GM19438 (cell line): ENCODE results near the gene NOX5.

ENCODE experiments used
- ATAC-seq: cut with Tn5 transposase; IDR thresholded peaks from one replicate; pipeline ENCODE4 v1.9.1; 2021; ENCODE audit warnings: low read depth; ENCODE audit not compliant: unreplicated experiment

NOX5 gene

DNA sequence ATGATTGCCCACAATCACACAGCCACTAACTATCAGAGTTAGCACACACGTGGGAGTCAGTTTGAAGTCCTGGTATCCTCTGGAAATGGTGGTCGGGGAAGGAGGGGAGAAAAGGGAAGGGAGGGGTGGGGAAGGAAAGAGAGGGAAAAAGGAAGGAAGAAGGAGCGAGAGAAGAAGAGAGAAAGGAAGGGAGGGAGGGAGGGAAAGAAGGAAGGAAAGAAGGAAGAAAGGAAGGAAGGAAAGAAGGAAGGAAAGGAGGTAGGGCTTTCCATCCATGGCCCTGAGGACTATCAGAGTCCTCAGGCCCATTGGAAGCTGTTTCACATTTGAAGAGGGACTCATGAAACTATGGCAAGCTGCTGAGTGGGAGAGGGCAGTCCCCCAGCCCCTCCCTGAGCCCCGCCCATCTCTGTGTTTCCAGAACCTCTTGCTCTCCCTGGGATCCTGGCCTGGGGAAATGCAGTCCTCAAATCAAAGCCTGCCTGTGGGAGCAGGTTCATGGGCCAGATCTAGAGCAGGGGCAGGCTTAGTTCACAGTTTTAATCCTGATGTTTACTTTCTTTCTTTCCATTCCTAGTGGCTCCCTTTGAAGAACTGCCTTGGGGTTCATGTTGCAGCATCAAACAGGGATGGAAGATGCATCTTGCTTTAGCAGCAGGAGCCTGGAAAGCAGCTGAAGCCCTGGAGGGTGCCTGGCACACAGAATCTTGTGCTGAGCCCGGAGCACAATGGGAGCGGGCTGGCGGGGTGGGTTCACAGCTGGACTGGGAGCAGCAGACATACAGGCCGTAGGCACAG, 79.8 kb downstream of the NOX5 start:
- ATAC-seq, result no peak

DNA sequence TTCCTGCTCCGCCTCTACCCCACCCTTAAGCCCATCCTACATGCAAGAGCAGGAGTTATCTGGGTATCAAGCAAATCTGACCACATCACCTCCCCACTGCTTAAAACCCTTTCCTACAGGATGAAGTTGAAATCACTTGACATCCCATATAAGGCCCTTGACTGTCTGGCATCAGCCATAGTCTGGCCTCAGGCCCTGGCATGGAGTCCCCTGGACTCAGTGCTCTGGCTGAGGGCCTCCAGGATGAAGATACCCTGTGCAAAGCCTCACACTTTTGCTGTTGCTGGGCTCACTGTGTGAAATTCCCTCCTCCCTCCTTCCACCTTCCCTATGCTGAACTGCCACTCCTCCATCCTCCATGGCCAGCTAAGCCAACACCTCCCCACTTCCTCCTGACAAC, 80.8 kb downstream of the NOX5 start:
- ATAC-seq, result no peak

DNA sequence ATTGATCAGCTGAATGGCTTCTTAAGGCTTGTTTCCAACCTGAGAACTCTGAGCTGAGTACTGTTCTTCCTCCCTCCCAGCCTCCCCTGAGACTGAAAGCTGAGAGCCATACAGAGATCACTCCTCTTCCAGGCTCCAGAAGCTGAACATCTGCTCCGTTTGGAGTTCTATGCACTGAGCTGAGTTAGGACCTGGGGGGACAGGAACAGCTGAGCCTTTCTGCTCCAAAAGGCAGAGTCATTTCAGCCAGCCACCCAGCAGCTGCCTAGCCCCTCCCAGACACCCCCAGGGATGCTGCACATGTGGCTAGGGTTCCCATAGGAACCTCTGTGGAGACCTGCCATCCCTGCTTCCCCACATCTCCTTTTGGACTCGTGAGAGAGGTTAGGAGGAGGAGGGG, 81.7 kb downstream of the NOX5 start:
- ATAC-seq, result no peak

DNA sequence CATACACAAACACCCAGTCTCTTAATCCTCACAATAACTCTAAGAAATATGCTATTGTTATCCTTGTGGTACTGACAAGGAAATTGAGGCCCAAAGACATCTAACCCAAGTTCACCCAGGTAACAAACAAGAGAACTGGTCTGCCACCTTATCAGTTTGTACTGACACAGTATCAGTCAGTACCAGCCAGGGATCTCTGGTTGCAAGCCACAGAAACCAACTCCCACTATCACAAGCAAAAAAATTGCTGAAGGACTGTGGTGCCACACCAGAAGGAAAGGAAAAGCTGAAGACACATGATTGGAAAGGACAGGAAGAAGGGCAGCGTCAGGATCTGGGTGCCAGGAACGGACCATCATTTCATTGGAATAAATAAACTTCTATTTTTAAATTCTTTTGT, 82.1 kb downstream of the NOX5 start:
- no peak for ATAC-seq

DNA sequence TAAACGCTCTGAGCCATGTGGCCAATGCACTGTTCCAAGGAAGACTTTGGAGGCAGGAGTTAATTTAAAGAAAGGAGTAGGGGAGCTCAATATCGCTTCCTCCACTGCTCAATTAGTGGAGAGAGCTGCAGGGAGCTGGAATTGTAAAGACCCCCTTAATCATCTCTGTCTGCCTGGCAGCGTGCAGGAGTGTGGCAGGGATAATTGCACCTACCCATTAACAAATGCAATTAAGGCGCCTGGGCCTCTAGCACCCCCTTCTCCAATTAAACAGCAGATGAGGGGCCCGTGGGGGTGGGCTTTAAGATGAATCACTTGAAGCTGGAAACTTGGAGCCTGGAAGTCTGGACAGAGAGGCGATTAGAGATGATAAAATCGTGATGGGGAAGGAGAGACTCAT, 84.3 kb downstream of the NOX5 start:
- no peak for ATAC-seq

DNA sequence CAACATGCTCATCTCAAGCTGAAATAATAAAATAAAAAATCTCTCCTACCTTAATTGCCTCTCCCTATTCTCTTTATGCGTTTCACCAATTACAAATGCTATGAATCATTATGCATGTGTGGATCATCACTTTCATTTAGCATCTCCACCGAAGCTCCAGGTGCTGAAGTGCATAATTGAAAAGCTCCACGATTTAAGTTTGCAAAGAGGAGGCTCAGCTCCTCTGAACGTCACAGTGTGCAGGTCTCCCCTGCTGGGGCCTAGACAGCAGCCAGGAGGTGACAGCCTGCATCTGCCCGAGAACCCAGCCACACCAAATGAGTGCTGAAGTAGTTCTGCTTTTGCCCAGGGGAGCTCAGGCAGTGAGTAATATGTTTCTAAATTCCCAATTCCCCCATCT, 85.4 kb downstream of the NOX5 start:
- no peak for ATAC-seq

DNA sequence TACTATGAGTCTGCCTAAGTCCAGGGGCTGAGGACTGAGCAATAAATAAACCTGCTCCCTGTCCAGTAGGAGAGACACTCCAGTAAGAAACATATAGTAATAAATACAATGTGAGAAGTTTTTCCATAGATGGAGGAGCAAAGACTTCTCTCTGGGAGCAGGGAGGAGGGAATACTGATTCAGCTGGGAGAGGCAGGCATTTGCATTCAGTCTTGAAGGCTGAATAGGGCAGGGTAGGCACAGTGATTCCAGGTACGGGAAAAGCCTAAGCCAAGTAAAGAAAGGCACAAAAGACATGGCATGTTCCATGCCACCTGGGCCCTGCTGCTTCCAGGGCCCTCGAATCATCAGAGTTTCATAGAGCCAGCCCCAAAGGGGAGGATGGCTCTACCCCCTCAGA, 86.3 kb downstream of the NOX5 start:
- ATAC-seq, result no peak

DNA sequence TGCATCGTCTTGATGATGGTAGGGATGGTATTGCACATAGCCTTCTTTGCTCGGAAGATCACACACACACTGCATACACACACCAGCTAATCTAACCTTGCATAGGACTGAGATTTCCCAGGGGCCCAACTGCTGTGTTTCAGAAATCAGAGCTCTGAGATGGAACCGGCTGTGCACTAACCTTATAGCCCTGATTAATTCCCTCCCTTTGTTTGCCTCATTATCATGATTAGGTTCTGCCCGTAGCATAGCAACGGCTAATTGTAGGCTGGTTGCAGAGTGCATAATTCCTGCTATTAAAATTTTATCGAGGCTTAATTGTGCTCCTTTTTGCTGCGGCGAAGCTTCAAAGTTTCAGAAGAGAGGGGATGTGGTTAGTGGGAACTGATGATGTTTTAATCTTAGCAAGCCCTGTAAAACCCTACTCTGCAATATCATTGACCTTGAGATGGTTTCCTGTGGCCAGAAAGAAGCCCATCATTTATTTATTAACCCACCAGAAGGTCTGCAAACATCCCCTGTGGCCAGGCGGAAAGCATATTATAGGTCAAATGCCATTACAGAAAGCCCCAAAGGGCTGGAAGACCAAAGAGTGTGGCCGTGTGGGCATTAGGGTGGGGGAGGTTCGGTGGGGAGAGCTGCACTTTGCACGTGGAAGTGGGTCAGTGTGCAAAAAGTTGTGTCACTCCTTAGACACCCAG, 89.7 kb downstream of the NOX5 start:
- ATAC-seq, result peak; percentile 81

DNA sequence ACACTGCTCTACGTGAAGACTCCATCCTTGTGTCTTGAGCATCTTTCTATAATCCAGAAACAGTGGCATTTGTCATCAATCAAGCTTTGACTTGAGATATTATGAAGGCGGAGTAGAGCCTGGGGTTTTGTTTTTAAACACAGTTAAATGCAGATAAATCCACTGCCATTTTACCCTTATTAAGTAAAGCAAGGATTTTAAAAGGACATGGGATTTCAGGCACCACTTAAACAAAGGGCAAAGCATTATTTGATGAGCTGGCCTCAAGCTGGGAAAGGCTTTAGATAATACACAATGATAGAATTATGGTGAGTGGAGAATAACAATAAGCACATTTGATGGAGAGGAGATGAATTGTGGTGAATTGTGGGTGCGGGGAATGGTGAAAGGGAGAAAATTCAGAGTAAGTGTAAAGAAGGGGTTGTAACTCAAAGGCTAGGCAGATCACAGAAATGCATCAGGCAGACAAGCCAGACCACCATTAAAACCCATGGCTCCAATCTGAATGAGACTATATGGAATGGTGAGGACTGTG, 91.0 kb downstream of the NOX5 start:
- ATAC-seq, result no peak

DNA sequence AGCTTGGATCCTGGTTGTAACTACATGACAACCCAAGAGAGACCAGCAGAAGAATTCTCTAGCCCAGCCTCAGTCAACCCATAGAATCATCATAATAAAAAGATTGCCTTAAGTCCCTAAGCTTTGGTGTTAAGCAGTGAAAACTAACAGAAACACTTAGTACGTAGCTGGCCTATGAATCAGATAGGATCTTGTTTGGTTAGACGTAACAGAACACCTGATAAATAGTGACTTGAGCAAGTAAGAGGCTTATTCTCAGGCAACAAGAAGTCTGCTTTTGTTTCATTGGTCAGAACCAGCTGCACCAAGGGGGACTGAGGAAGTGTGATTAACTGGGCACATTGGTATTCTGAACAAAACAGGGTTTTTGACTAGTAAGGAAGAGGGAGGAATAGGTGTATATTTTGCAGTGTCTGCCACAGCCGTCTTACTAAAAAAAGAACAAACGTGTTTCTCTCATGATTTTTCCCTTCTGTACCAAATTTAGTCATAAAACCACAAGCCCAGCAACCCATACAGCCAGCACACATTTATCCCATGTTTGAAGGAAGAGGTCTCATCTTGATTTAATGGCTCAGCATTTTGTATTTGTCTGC, 92.6 kb downstream of the NOX5 start:
- no peak for ATAC-seq
